PC-3 (cell line): ENCODE results near the gene NLRP13. TPM values are rescaled to one million over a fixed set of nuclear protein-coding genes. Genes with fewer than 3 reads are reported as not detected.

Experiments
- ATAC-seq: fragments of 200-7000 bp; cut with Tn5 transposase; 2 replicates; pipeline ENCODE4 v1.9.1; 2020; ENCODE audit warnings: mild to moderate bottlenecking, moderate library complexity
- BruUV-seq: library from RNA; stranded (reverse); fragments of 400-500 nt; replicated peaks from 2 replicates; lab custom pipeline; 2021; lab: Mats Ljungman, UMichigan
- CTCF ChIA-PET: fragments of 300-600 bp; sonication (Branson Sonifier 250); formaldehyde crosslinking; loops from one replicate; lab custom pipeline; 2022; ENCODE audit warnings: antibody characterized with exemption; lab: Charles Lee
- POLR2A ChIA-PET: fragments of 300-600 bp; sonication (Branson Sonifier 250); formaldehyde crosslinking; loops from one replicate; lab custom pipeline; 2022; ENCODE audit warnings: antibody characterized with exemption; ENCODE audit not compliant: unreplicated experiment; lab: Charles Lee
- DNase-seq: peaks from one replicate; pipeline ENCODE4 v3.0.0-alpha.2; 2015
- H2AFZ ChIP-seq: fragments of 300-600 bp; sonication (generic); 2 replicates; pipeline ENCODE4 v1.6.0; 2016; ENCODE audit warnings: antibody characterized with exemption, low read length
- H3F3A ChIP-seq: fragments of 300-600 bp; sonication (generic); one replicate; pipeline ENCODE4 v1.6.0; 2017; ENCODE audit warnings: antibody characterized with exemption, low read length, control low read depth, mild to moderate bottlenecking; ENCODE audit not compliant: unreplicated experiment
- H3K27ac ChIP-seq: fragments of 300-600 bp; sonication (generic); 2 replicates; pipeline ENCODE4 v1.5.1; 2016; ENCODE audit warnings: mild to moderate bottlenecking, low read length
- H3K27me3 ChIP-seq: fragments of 300-600 bp; sonication (generic); 2 replicates; pipeline ENCODE4 v1.6.1; 2016; ENCODE audit warnings: low read length, mixed read lengths
- H3K36me3 ChIP-seq: fragments of 300-600 bp; sonication (generic); 2 replicates; pipeline ENCODE4 v1.6.1; 2016; ENCODE audit warnings: low read depth, mixed run types, low read length, mixed read lengths
- H3K4me1 ChIP-seq: fragments of 300-600 bp; sonication (generic); 2 replicates; pipeline ENCODE4 v1.5.1; 2016; ENCODE audit warnings: low read length; ENCODE audit not compliant: insufficient read depth
- H3K4me2 ChIP-seq: fragments of 300-600 bp; sonication (generic); 2 replicates; pipeline ENCODE4 v1.6.0; 2016; ENCODE audit warnings: low read length
- H3K4me3 ChIP-seq: fragments of 300-600 bp; sonication (generic); 2 replicates; pipeline ENCODE4 v1.5.1; 2016; ENCODE audit warnings: mild to moderate bottlenecking, low read length, mixed read lengths
- H3K79me2 ChIP-seq: fragments of 300-600 bp; sonication (generic); 2 replicates; pipeline ENCODE4 v1.6.1; 2017; ENCODE audit warnings: low read length, mixed read lengths
- H3K9ac ChIP-seq: fragments of 300-600 bp; sonication (generic); 2 replicates; pipeline ENCODE4 v1.6.0; 2016; ENCODE audit warnings: mild to moderate bottlenecking, low read length
- H3K9me2 ChIP-seq: fragments of 300-600 bp; sonication (generic); replicated peaks from 2 replicates; pipeline ENCODE4 v1.6.1; 2016; ENCODE audit warnings: mixed run types, low read length, mixed read lengths
- H3K9me3 ChIP-seq: fragments of 300-600 bp; sonication (generic); 2 replicates; pipeline ENCODE4 v1.6.1; 2016; ENCODE audit warnings: low read length, mixed read lengths
- H4K20me1 ChIP-seq: fragments of 300-600 bp; sonication (generic); 2 replicates; pipeline ENCODE4 v1.6.1; 2016; ENCODE audit warnings: low read length, mixed read lengths
- CTCF ChIP-seq: fragments of 300-600 bp; sonication (generic); conservative IDR thresholded peaks from 2 replicates; pipeline ENCODE4 v1.5.1; 2017; ENCODE audit warnings: antibody characterized with exemption, low read depth, mild to moderate bottlenecking, low read length
- EZH2 ChIP-seq: fragments of 300-600 bp; sonication (generic); IDR thresholded peaks from one replicate; pipeline ENCODE4 v1.6.1; 2017; ENCODE audit warnings: antibody characterized with exemption, mild to moderate bottlenecking, low read length; ENCODE audit not compliant: unreplicated experiment
- EZH2phosphoT487 ChIP-seq: fragments of 300-600 bp; sonication (generic); IDR thresholded peaks from 2 replicates; pipeline ENCODE4 v1.6.1; 2018; ENCODE audit warnings: mild to moderate bottlenecking, antibody characterized with exemption, low read length, borderline replicate concordance
- intact Hi-C: fragments of 100-400 bp; cut with micrococcal nuclease; formaldehyde crosslinking; loops from 2 replicates; pipeline ENCODE4 v1.9.0; 2023
- total RNA-seq: library from RNA; depleted of rRNA; stranded (reverse); fragments of >200 nt; gene quantifications from 2 replicates; pipeline ENCODE4 v1.2.3, GENCODE V29; 2014

The NLRP13 gene
- total RNA-seq, 1 experiment from 2014 or later, result not detected

- no peak for TF ChIP-seq EZH2
- no peak for TF ChIP-seq CTCF
- TF ChIP-seq EZH2phosphoT487, result no peak
- Histone ChIP-seq H3K4me1 (no peaks in the 10 kb centered on the region), H3F3A (no peaks in the 10 kb centered on the region), H3K36me3 (no peaks in the 10 kb centered on the region), H3K4me2 (no peak overlapping the region), H3K4me3 (no peak overlapping the region), H2AFZ (no peak overlapping the region), H3K9me3 (peaks cover 8% of the 10 kb centered on the region; the same call in 1 of the 2 replicates), H3K27me3 (peaks cover 27% of the 10 kb centered on the region), H3K79me2 (no peaks in the 10 kb centered on the region), H3K27ac (no peak overlapping the region), H3K9ac (no peak overlapping the region), H3K9me2 (no peaks in the 10 kb centered on the region), H4K20me1 (no peaks in the 10 kb centered on the region)
- DNase-seq (no peak), ATAC-seq (no peak)
- no TSS peak for BruUV-seq
- intact Hi-C loops, result no loop called here
- ChIA-PET POLR2A (no interaction called here), CTCF (interaction anchor here (0.6 kb wide), 1 partner anchor 58 kb away, joined by 3 read pairs; no protein-coding TSS in a partner anchor)
Measured at GRCh38 chr19:55923556-55923955, 8.6 kb downstream of the NLRP13 start.

- Histone ChIP-seq H3K4me3 (no peak overlapping the region), H3K4me2 (no peak overlapping the region), H4K20me1 (no peaks in the 10 kb centered on the region), H3K27ac (no peak overlapping the region), H3K36me3 (no peaks in the 10 kb centered on the region), H3K79me2 (no peaks in the 10 kb centered on the region), H3K9me3 (no peaks in the 10 kb centered on the region), H3K9me2 (no peaks in the 10 kb centered on the region), H3K27me3 (peaks cover 53% of the 10 kb centered on the region), H3F3A (no peaks in the 10 kb centered on the region), H3K4me1 (no peaks in the 10 kb centered on the region), H3K9ac (no peak overlapping the region), H2AFZ (no peak overlapping the region)
- ChIA-PET POLR2A (no interaction called here), CTCF (interaction anchor here (0.6 to 1.0 kb wide), 3 partner anchors 148 to 340 kb away, joined by 3 to 6 read pairs (median 6); no protein-coding TSS in a partner anchor)
- 0 out of 2 replicates have a peak, but pooled peaks have one; percentile 15 for ATAC-seq
- TF ChIP-seq EZH2 (no peak), CTCF (peak; percentile 67), EZH2phosphoT487 (no peak)
- no TSS peak for BruUV-seq
- DNase-seq, result peak; percentile 39
- intact Hi-C loops, result no loop called here
Measured at GRCh38 chr19:55913643-55914268, 18.4 kb downstream of the NLRP13 start.

- no peak overlapping the region for H2AFZ ChIP-seq
- H3K9me3 ChIP-seq, result no peaks in the 10 kb centered on the region
- BruUV-seq, result no TSS peak
- intact Hi-C loops, result no loop called here
- no peak overlapping the region for H3K4me2 ChIP-seq
- H3K27me3 ChIP-seq, result peaks cover 53% of the 10 kb centered on the region
- no peaks in the 10 kb centered on the region for H3K9me2 ChIP-seq
- H3K27ac ChIP-seq, result no peak overlapping the region
- H3K79me2 ChIP-seq, result no peaks in the 10 kb centered on the region
- H3F3A ChIP-seq, result no peaks in the 10 kb centered on the region
- no peaks in the 10 kb centered on the region for H3K4me1 ChIP-seq
- DNase-seq (no peak), ATAC-seq (no peak)
- CTCF ChIA-PET, result interaction anchor here (0.9 kb wide), 1 partner anchor 149 kb away, joined by 6 read pairs; no protein-coding TSS in a partner anchor
- H3K9ac ChIP-seq, result no peak overlapping the region
- POLR2A ChIA-PET, result no interaction called here
- H4K20me1 ChIP-seq, result no peaks in the 10 kb centered on the region
- TF ChIP-seq EZH2phosphoT487 (no peak), EZH2 (no peak), CTCF (no peak)
- H3K4me3 ChIP-seq, result no peak overlapping the region
- no peaks in the 10 kb centered on the region for H3K36me3 ChIP-seq
Measured at GRCh38 chr19:55912916-55913315, 19.2 kb downstream of the NLRP13 start.
